Endodermal cell (in vitro differentiated cells): Measurements from ENCODE around the gene FES. TPM values are rescaled to one million over a fixed set of nuclear protein-coding genes. Genes with fewer than 3 reads are reported as not detected.
A peak's percentile ranks its signal among the peaks of the same experiment; 100 is the strongest.

Source experiments
- DNase-seq: peaks from one replicate; pipeline ENCODE4 v3.0.0-alpha.2; 2017
- H3K27ac ChIP-seq: 2 replicates; pipeline ENCODE4 v1.5.1; 2013; ENCODE audit warnings: mild to moderate bottlenecking, low read depth, low read length, moderate library complexity
- H3K27me3 ChIP-seq: 2 replicates; pipeline ENCODE4 v1.6.1; 2013; ENCODE audit warnings: mild to moderate bottlenecking, low read length, moderate library complexity; ENCODE audit not compliant: insufficient read depth, control insufficient read depth, poor library complexity, severe bottlenecking
- H3K36me3 ChIP-seq: 2 replicates; pipeline ENCODE4 v1.7.0; 2013; ENCODE audit warnings: mild to moderate bottlenecking, low read length, moderate library complexity; ENCODE audit not compliant: control insufficient read depth, insufficient read depth
- H3K4me1 ChIP-seq: one replicate; pipeline ENCODE4 v1.7.0; 2013; ENCODE audit warnings: low read length; ENCODE audit not compliant: control insufficient read depth, insufficient read depth
- H3K4me3 ChIP-seq: 2 replicates; pipeline ENCODE4 v1.5.1; 2013; ENCODE audit warnings: mild to moderate bottlenecking, low read length, moderate library complexity
- H3K9ac ChIP-seq: 2 replicates; pipeline ENCODE4 v1.6.1; 2013; ENCODE audit warnings: mild to moderate bottlenecking, low read length, moderate library complexity; ENCODE audit not compliant: poor library complexity, severe bottlenecking; ENCODE audit errors: extremely low read depth
- H3K9me3 ChIP-seq: 2 replicates; pipeline ENCODE4 v1.6.1; 2013; ENCODE audit warnings: mild to moderate bottlenecking, low read length, moderate library complexity; ENCODE audit not compliant: control insufficient read depth
- H3K27ac Mint-ChIP-seq: 2 replicates; pipeline ENCODE4 v1.8.0; 2020; ENCODE audit warnings: mixed read lengths
- H3K27me3 Mint-ChIP-seq: 2 replicates; pipeline ENCODE4 v1.8.0; 2021; ENCODE audit warnings: mild to moderate bottlenecking, mixed read lengths; ENCODE audit not compliant: insufficient read depth
- H3K36me3 Mint-ChIP-seq: 2 replicates; pipeline ENCODE4 v1.8.0; 2020; ENCODE audit warnings: low read depth, mixed read lengths
- H3K4me1 Mint-ChIP-seq: 2 replicates; pipeline ENCODE4 v1.8.0; 2020; ENCODE audit warnings: mixed read lengths
- H3K4me3 Mint-ChIP-seq: 2 replicates; pipeline ENCODE4 v1.8.0; 2020; ENCODE audit warnings: mild to moderate bottlenecking, moderate library complexity, mixed read lengths
- H3K9me3 Mint-ChIP-seq: 2 replicates; pipeline ENCODE4 v1.8.0; 2020; ENCODE audit warnings: mild to moderate bottlenecking, mixed read lengths
- CTCF ChIP-seq: fragments of 200-600 bp; sonication (generic); conservative IDR thresholded peaks from 2 replicates; pipeline ENCODE4 v1.5.0; 2021; ENCODE audit warnings: antibody characterized with exemption, mild to moderate bottlenecking
- WGBS, 2 experiments: methylation state at CpG; one replicate each; pipeline versions ENCODE4 v1.1.5 to v1.1.7; 2013; ENCODE audit warnings: missing lambda C conversion rate in 2 of 2, mixed read lengths in 1 of 2; ENCODE audit not compliant: insufficient coverage in 1 of 2, insufficient read length in 1 of 2; 5-methylcytosine and 5-hydroxymethylcytosine counted together
- long read RNA-seq, 4 experiments: library from polyadenylated mRNA in 2 of 4; library from RNA in 1 of 4; library from capped mRNA in 1 of 4; stranded (forward) in 3 of 4; unstranded in 1 of 4; transcript quantifications; one replicate each; pipeline ENCODE4 v2.0.0, GENCODE V29; 2020 to 2021; ENCODE audit warnings: inconsistent platforms in 1 of 4
- polyA plus RNA-seq, 2 experiments: library from polyadenylated mRNA; stranded (reverse); fragments of 50-300 nt; gene quantifications; one replicate each; pipeline ENCODE4 v1.2.3, GENCODE V29; 2013
- total RNA-seq, 2 donors: library from RNA; stranded (reverse); fragmentation: NEBNext Ultra II Directional in 1 of 2; extraction: Animal tissue kit (Norgen Biotek cat#: 25700) in 1 of 2; gene quantifications; 2 replicates in 1 of 2; 3 replicates in 1 of 2; pipeline ENCODE4 v1.2.1, GENCODE V29; 2021

Gene FES
- 10 to 100 TPM; 25.9 to 29.9 TPM for total RNA-seq
- 6.0 TPM for polyA plus RNA-seq (2013, experiment 1 of 2)
- 4.3 TPM for polyA plus RNA-seq (2013, experiment 2 of 2)
- long read RNA-seq, experiment 1, partial matches to known transcripts: 4 of 8 reads
- long read RNA-seq, experiment 1, other reads (novel, unspliced or antisense): 3 of 8 reads
- long read RNA-seq, experiment 2, transcript FES-201 (19 exons, 2,829 nt): major isoform, 16 of 48 reads
- long read RNA-seq, experiment 2, partial matches to known transcripts: 6 of 48 reads
- long read RNA-seq, experiment 2, other reads (novel, unspliced or antisense): 26 of 48 reads
- long read RNA-seq, experiment 3, transcript FES-201 (19 exons, 2,829 nt): major isoform, 65 of 179 reads
- long read RNA-seq, experiment 3, partial matches to known transcripts: 8 of 179 reads
- long read RNA-seq, experiment 3, other reads (novel, unspliced or antisense): 102 of 179 reads
- long read RNA-seq, experiment 4, partial matches to known transcripts: 0 of 1 reads
- long read RNA-seq, experiment 4, other reads (novel, unspliced or antisense): 0 of 1 reads

DNA sequence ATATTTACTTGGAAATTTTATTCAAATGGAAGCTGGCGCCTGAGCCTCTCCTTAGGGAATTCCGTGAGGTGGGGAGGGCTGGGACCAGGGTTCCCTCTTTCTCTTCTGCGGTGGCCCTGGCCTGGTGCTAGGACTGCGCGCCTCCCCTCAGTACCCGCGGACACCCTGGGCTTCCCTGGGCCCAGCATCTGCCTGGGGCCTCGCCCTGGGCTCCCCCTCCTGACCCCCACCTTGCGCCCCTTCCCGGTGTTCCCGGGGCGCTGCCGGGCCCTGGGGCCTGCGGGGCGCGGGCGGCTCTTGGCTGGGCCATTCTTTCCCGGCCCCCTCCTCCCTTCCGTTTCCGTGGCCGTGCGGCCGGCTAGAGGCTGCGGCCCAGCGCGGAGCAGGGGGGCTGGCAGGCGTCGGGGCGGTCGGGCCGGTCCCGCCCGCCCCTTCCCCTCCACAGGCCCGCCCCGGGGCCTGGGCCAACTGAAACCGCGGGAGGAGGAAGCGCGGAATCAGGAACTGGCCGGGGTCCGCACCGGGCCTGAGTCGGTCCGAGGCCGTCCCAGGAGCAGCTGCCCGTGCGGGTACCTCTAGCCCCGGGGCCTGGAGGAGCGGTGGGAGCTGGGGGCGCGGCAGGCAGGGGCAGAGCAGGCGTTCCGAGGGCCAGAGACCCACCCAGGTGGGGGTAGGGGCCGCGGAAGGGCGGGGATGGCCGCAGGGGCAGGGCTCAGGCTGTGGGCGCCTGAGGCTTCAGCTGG is at the start of gene FES:
FES (plus strand) TSS at position 529 of the 743 bp plus-strand sequence. CDS start 542 bp downstream, outside the sequence.
- peak within 1 kb of the TSS; percentile 81 for H3K27ac Mint-ChIP-seq
- peaks cover 19% of the 10 kb centered on the region for H3K4me1 Mint-ChIP-seq
- peak; percentile 89 for DNase-seq
- Histone ChIP-seq H3K4me3 (peak within 1 kb of the TSS; percentile 72), H3K27ac (peak within 1 kb of the TSS; percentile 30), H3K4me1 (peaks cover 15% of the 10 kb centered on the region), H3K9me3 (no peaks in the 10 kb centered on the region), H3K27me3 (no peaks in the 10 kb centered on the region), H3K9ac (peak within 1 kb of the TSS; percentile 30), H3K36me3 (peaks cover 3% of the 10 kb centered on the region)
- no peak for TF ChIP-seq CTCF
- WGBS, 2 experiments: 20 to 47% methylated on average over 8 to 58 of the region's 58 CpGs
- peaks cover 17% of the 10 kb centered on the region for H3K36me3 Mint-ChIP-seq
- H3K27me3 Mint-ChIP-seq: no peaks in the 10 kb centered on the region
- no peaks in the 10 kb centered on the region for H3K9me3 Mint-ChIP-seq
- H3K4me3 Mint-ChIP-seq: peak within 1 kb of the TSS; percentile 56

DNA sequence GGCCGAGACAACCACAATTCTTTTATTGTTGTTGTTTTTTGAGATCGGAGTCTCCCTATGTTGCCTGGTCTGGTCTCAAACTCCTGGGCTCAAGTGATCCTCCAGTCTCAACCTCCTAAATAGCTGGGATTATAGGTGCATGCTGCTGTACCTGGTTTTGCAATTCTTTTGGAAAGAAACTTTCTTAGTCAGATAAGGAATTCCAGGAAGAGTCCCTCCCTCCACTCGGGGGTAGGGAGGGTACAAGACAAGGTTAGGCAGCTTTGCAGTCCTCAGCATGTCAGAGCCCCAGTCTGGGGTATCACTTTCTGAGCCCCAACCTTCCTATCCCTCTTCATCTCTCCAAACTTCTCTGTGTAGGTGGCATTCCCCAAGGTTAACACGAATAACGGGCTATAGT is 49.7 kb upstream of the FES start:
- TF ChIP-seq CTCF: no peak
- Histone ChIP-seq H3K27me3 (no peaks in the 10 kb centered on the region), H3K27ac (no peak overlapping the region), H3K4me3 (no peak overlapping the region), H3K36me3 (no peaks in the 10 kb centered on the region), H3K9ac (no peak overlapping the region), H3K4me1 (peaks cover 3% of the 10 kb centered on the region), H3K9me3 (no peaks in the 10 kb centered on the region)
- no peak overlapping the region for H3K4me3 Mint-ChIP-seq
- H3K27me3 Mint-ChIP-seq: no peaks in the 10 kb centered on the region
- H3K4me1 Mint-ChIP-seq: peaks cover 8% of the 10 kb centered on the region
- H3K27ac Mint-ChIP-seq: no peak overlapping the region
- DNase-seq: no peak
- H3K9me3 Mint-ChIP-seq: no peaks in the 10 kb centered on the region
- no peaks in the 10 kb centered on the region for H3K36me3 Mint-ChIP-seq
- 88 to 90% methylated on average over 4 to 5 of the region's 5 CpGs for WGBS, 2 experiments

- H3K9me3 Mint-ChIP-seq: no peaks in the 10 kb centered on the region
- Histone ChIP-seq H3K4me3 (no peak overlapping the region), H3K36me3 (no peaks in the 10 kb centered on the region), H3K4me1 (peaks cover 5% of the 10 kb centered on the region), H3K27me3 (no peaks in the 10 kb centered on the region), H3K9me3 (no peaks in the 10 kb centered on the region), H3K9ac (no peak overlapping the region), H3K27ac (no peak overlapping the region)
- DNase-seq: peak; percentile 80
- H3K36me3 Mint-ChIP-seq: no peaks in the 10 kb centered on the region
- TF ChIP-seq CTCF: no peak
- H3K27ac Mint-ChIP-seq: peak overlapping the region; percentile 55
- H3K4me1 Mint-ChIP-seq: peaks cover 16% of the 10 kb centered on the region
- WGBS, 2 experiments: 71 to 78% methylated on average over 5 to 7 of the region's 7 CpGs
- no peak overlapping the region for H3K4me3 Mint-ChIP-seq
- H3K27me3 Mint-ChIP-seq: no peaks in the 10 kb centered on the region
Measured at GRCh38 chr15:90836296-90836871, 47.9 kb upstream of the FES start.
